CD4-positive, CD25-positive, alpha-beta regulatory T cell (primary cell): ENCODE results near the gene FHIT. TPM values are rescaled to one million over a fixed set of nuclear protein-coding genes. Genes with fewer than 3 reads are reported as not detected.

Experiments
- ATAC-seq, 2 donors: fragments of 150-1000 bp; cut with Tn5 transposase; one replicate each; pipeline ENCODE4 v1.10.0; 2021; ENCODE audit warnings: low read depth in 2 of 2, moderate number of reproducible peaks in 2 of 2, moderate library complexity in 1 of 2
- DNase-seq, 3 donors: peaks; one replicate each; pipeline versions ENCODE4 v3.0.0 to v3.0.0-alpha.2; 2012 to 2022; ENCODE audit warnings: mixed read lengths in 1 of 3
- H3K27ac ChIP-seq: one replicate; pipeline ENCODE4 v1.7.0; 2013; ENCODE audit warnings: mild to moderate bottlenecking, low read length; ENCODE audit not compliant: insufficient read depth, poor library complexity, severe bottlenecking
- H3K27me3 ChIP-seq: one replicate; pipeline ENCODE4 v1.7.0; 2013; ENCODE audit warnings: low read length; ENCODE audit not compliant: control insufficient read depth, insufficient read depth
- H3K36me3 ChIP-seq: one replicate; pipeline ENCODE4 v1.7.0; 2013; ENCODE audit warnings: mild to moderate bottlenecking, low read length, moderate library complexity; ENCODE audit not compliant: control insufficient read depth, insufficient read depth
- H3K4me1 ChIP-seq: 2 replicates; pipeline ENCODE4 v1.7.0; 2013; ENCODE audit warnings: mild to moderate bottlenecking, low read length; ENCODE audit not compliant: insufficient read depth, control insufficient read depth, poor library complexity, severe bottlenecking
- H3K4me3 ChIP-seq: one replicate; pipeline ENCODE4 v1.7.0; 2013; ENCODE audit warnings: low read depth, mild to moderate bottlenecking, low read length, moderate library complexity
- H3K9me3 ChIP-seq, 2 experiments: 1 replicate in 1 of 2; 2 replicates in 1 of 2; pipeline ENCODE4 v1.7.0; 2013; ENCODE audit warnings: low read length in 2 of 2, mild to moderate bottlenecking in 1 of 2, moderate library complexity in 1 of 2; ENCODE audit not compliant: control insufficient read depth in 2 of 2
- H3K27ac Mint-ChIP-seq, 3 donors: one replicate each; pipeline ENCODE4 v1.8.0; 2020 to 2022; ENCODE audit warnings: mild to moderate bottlenecking in 3 of 3, mixed read lengths in 3 of 3, moderate library complexity in 2 of 3
- H3K27me3 Mint-ChIP-seq: one replicate; pipeline ENCODE4 v1.8.0; 2022; ENCODE audit warnings: mild to moderate bottlenecking, mixed read lengths
- H3K36me3 Mint-ChIP-seq: one replicate; pipeline ENCODE4 v1.8.0; 2020; ENCODE audit warnings: mixed read lengths
- H3K4me1 Mint-ChIP-seq, 4 donors: one replicate each; pipeline ENCODE4 v1.8.0; 2020 to 2022; ENCODE audit warnings: mixed read lengths in 4 of 4, mild to moderate bottlenecking in 1 of 4
- H3K4me3 Mint-ChIP-seq, 4 donors: one replicate each; pipeline ENCODE4 v1.8.0; 2020 to 2022; ENCODE audit warnings: mild to moderate bottlenecking in 4 of 4, mixed read lengths in 4 of 4, moderate library complexity in 3 of 4
- H3K9me3 Mint-ChIP-seq, 7 donors: one replicate each; pipeline ENCODE4 v1.8.0; 2020 to 2022; ENCODE audit warnings: mixed read lengths in 7 of 7, mild to moderate bottlenecking in 3 of 7, moderate library complexity in 2 of 7
- polyA plus RNA-seq, 4 donors: library from polyadenylated mRNA; unstranded; fragments of 300-500 nt; fragmentation: Illumina TruSeq; gene quantifications; one replicate each; pipeline ENCODE4 v1.2.3, GENCODE V29; 2021
- total RNA-seq: library from RNA; stranded (reverse); gene quantifications from one replicate; pipeline ENCODE4 v1.2.3, GENCODE V29; 2022

FHIT gene
- total and polyA plus RNA-seq, 5 donors from 2014 or later: 7.8 to 120 (median 14.4) TPM

GRCh38 chr3:61111825-61112224 lies 139.4 kb downstream of the FHIT start:
- Mint-ChIP-seq H3K4me3 (no peak overlapping the region), H3K9me3 (peaks cover 0 to 4% (median 0%) of the 10 kb centered on the region in 7 donors), H3K27me3 (no peaks in the 10 kb centered on the region), H3K4me1 (peaks cover 0 to 11% (median 4%) of the 10 kb centered on the region in 4 donors), H3K36me3 (no peaks in the 10 kb centered on the region), H3K27ac (no peak overlapping the region)
- no peak overlapping the region for H3K27ac ChIP-seq
- no peaks in the 10 kb centered on the region for H3K9me3 ChIP-seq
- no peaks in the 10 kb centered on the region for H3K27me3 ChIP-seq
- no peaks in the 10 kb centered on the region for H3K4me1 ChIP-seq
- no peaks in the 10 kb centered on the region for H3K36me3 ChIP-seq
- ATAC-seq (no peak), DNase-seq (peak in 1 of 3 donors; percentile 48)
- H3K4me3 ChIP-seq: no peak overlapping the region

GRCh38 chr3:61110576-61110975 lies 140.7 kb downstream of the FHIT start:
- Histone ChIP-seq H3K36me3 (no peaks in the 10 kb centered on the region), H3K4me1 (no peaks in the 10 kb centered on the region), H3K9me3 (no peaks in the 10 kb centered on the region), H3K27ac (no peak overlapping the region), H3K27me3 (no peaks in the 10 kb centered on the region), H3K4me3 (no peak overlapping the region)
- DNase-seq: peak in 1 of 3 donors; percentile 38
- H3K27ac Mint-ChIP-seq: peak overlapping the region in 1 of 3 donors; percentile 26
- no peaks in the 10 kb centered on the region for H3K36me3 Mint-ChIP-seq
- H3K9me3 Mint-ChIP-seq: peaks cover 0 to 8% (median 0%) of the 10 kb centered on the region in 7 donors
- no peaks in the 10 kb centered on the region for H3K27me3 Mint-ChIP-seq
- ATAC-seq: no peak
- H3K4me3 Mint-ChIP-seq: no peak overlapping the region
- peaks cover 0 to 11% (median 4%) of the 10 kb centered on the region in 4 donors for H3K4me1 Mint-ChIP-seq

DNA sequence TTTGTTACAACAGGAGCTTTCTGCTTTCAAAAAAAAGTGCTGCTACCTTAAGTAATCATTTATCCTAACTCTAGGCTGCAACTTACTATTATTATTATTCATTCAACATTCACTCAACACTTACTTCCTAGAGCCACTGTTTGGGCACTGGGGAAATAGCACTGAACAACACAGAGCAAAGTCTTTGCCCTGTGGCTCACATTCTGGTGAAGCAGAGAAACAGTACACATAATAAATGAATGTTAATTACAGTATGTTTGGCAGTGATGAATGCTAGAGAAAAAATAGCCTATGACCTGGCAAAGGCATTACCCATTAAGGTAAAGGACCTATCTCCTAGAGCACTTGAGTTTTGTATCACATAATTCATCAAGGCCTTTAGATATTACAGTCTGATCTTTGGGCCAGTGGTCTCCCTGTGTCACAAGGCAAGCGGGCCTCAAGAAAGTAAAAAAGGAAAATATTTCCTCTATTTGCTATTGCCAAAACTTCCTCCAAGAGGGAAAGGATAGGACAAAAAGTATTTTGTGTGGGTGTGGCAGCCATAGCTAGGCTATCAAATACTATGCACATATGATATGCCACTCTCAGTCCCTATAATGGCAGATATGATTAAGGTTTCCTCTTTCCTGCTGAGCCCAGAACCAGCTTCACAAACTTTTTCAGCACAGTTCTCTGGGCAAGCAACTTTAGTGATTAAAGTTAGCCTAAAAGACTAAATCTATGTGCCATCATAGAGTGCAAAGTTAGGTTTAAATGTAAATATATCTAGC lies 142.8 kb downstream of the FHIT start:
- H3K9me3 ChIP-seq: no peaks in the 10 kb centered on the region
- no peaks in the 10 kb centered on the region for H3K4me1 ChIP-seq
- H3K27ac ChIP-seq: no peak overlapping the region
- H3K27me3 ChIP-seq: no peaks in the 10 kb centered on the region
- no peaks in the 10 kb centered on the region for H3K27me3 Mint-ChIP-seq
- peaks cover 0 to 11% (median 4%) of the 10 kb centered on the region in 4 donors for H3K4me1 Mint-ChIP-seq
- H3K27ac Mint-ChIP-seq: no peak overlapping the region
- H3K4me3 Mint-ChIP-seq: no peak overlapping the region
- no peak overlapping the region for H3K4me3 ChIP-seq
- no peaks in the 10 kb centered on the region for H3K36me3 Mint-ChIP-seq
- H3K9me3 Mint-ChIP-seq: peaks cover 0 to 23% (median 3%) of the 10 kb centered on the region in 7 donors
- H3K36me3 ChIP-seq: no peaks in the 10 kb centered on the region
- ATAC-seq (no peak), DNase-seq (no peak)

- Mint-ChIP-seq H3K9me3 (peaks cover 0 to 4% (median 2%) of the 10 kb centered on the region in 7 donors), H3K4me3 (no peak overlapping the region), H3K27ac (no peak overlapping the region), H3K36me3 (no peaks in the 10 kb centered on the region), H3K27me3 (no peaks in the 10 kb centered on the region), H3K4me1 (no peaks in the 10 kb centered on the region)
- DNase-seq (no peak), ATAC-seq (no peak)
- H3K27me3 ChIP-seq: no peaks in the 10 kb centered on the region
- H3K4me3 ChIP-seq: no peak overlapping the region
- no peaks in the 10 kb centered on the region for H3K9me3 ChIP-seq
- no peak overlapping the region for H3K27ac ChIP-seq
- no peaks in the 10 kb centered on the region for H3K4me1 ChIP-seq
- no peaks in the 10 kb centered on the region for H3K36me3 ChIP-seq
These were observed 156.6 kb downstream of the FHIT start for GRCh38 chr3:61094608-61095007.

DNA sequence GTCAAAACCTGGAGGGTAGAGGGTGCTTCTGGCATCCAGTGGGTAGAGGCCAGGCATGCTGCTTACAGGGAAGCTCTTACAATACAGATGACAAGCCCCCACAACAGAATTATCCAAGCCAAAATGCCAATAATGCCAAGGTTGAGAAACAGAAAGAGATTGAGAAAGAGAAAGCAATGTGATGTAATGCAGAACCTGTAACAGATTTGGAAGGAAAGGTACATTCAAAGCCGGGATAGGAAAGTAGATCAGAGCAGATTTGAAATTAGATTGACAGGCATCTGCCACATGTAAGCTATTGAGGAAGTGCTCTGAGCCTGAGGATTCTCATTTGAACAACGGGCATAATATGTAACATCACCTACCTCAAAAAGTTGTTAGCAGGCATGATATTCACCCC lies 157.9 kb downstream of the FHIT start:
- ATAC-seq (no peak), DNase-seq (no peak)
- Mint-ChIP-seq H3K36me3 (no peaks in the 10 kb centered on the region), H3K4me3 (no peak overlapping the region), H3K4me1 (no peaks in the 10 kb centered on the region), H3K9me3 (peaks cover 0 to 4% (median 0%) of the 10 kb centered on the region in 7 donors), H3K27me3 (no peaks in the 10 kb centered on the region), H3K27ac (no peak overlapping the region)
- Histone ChIP-seq H3K27me3 (no peaks in the 10 kb centered on the region), H3K4me3 (no peak overlapping the region), H3K36me3 (no peaks in the 10 kb centered on the region), H3K27ac (no peak overlapping the region), H3K4me1 (no peaks in the 10 kb centered on the region), H3K9me3 (no peaks in the 10 kb centered on the region)

GRCh38 chr3:61092870-61093269 lies 158.4 kb downstream of the FHIT start:
- Mint-ChIP-seq H3K4me1 (no peaks in the 10 kb centered on the region), H3K4me3 (no peak overlapping the region), H3K36me3 (no peaks in the 10 kb centered on the region), H3K27ac (no peak overlapping the region), H3K9me3 (peaks cover 0 to 4% (median 0%) of the 10 kb centered on the region in 7 donors), H3K27me3 (no peaks in the 10 kb centered on the region)
- no peak for ATAC-seq
- no peak for DNase-seq
- H3K9me3 ChIP-seq: no peaks in the 10 kb centered on the region
- H3K4me1 ChIP-seq: no peaks in the 10 kb centered on the region
- no peaks in the 10 kb centered on the region for H3K36me3 ChIP-seq
- H3K27me3 ChIP-seq: no peaks in the 10 kb centered on the region
- H3K27ac ChIP-seq: no peak overlapping the region
- H3K4me3 ChIP-seq: no peak overlapping the region

DNA sequence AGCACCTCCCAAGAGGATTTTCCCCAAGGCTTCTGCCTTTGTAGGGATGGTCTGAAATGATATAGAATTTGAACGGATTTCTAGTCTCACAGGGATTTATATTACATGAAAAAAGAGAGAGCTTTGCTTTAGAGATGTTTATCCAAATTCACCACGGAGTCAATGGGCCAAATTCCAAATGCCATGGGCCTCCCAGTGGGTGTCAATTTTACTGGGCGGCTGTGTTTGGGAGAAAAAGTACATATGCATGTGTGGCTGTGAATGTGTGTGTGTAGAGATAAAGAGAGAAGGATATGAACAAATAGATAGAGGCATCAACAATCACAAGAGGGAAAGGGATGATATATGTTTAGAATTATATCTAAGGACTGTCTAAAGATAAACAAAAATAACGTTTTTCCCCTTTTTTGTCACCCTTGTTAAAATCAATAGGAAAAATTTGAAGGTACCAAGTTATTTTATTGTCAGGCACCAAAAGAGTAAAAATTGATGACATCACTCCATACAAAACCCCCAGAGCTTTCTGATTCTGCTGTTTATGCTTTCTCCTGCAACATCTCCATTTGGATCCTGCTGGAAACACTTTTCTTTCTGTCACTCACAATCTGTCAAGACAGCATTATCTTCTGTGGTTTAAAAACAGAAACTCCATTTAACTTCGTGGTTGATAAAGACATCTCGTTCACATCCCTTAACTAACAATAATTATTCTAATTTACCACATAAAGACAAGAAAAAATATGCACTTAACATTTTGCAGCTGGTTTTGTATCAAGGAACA lies 160.7 kb downstream of the FHIT start:
- no peak for DNase-seq
- H3K4me3 ChIP-seq: no peak overlapping the region
- H3K9me3 ChIP-seq: no peaks in the 10 kb centered on the region
- no peak overlapping the region for H3K27ac ChIP-seq
- no peaks in the 10 kb centered on the region for H3K4me1 ChIP-seq
- Mint-ChIP-seq H3K4me3 (no peak overlapping the region), H3K27me3 (no peaks in the 10 kb centered on the region), H3K9me3 (peaks cover 0 to 9% (median 0%) of the 10 kb centered on the region in 7 donors), H3K36me3 (no peaks in the 10 kb centered on the region), H3K4me1 (no peaks in the 10 kb centered on the region), H3K27ac (no peak overlapping the region)
- no peak for ATAC-seq
- no peaks in the 10 kb centered on the region for H3K27me3 ChIP-seq
- no peaks in the 10 kb centered on the region for H3K36me3 ChIP-seq
